Ishikawa (cell line): Measurements from ENCODE around the gene DHRS9.

Experiments used
- FOXM1 ChIP-seq: IDR thresholded peaks from 2 replicates; pipeline ENCODE4 v1.6.1; 2012; ENCODE audit warnings: low read depth, borderline replicate concordance
- TCF12 ChIP-seq: IDR thresholded peaks from 2 replicates; pipeline ENCODE4 v1.6.1; 2012; ENCODE audit warnings: low read depth

DNA sequence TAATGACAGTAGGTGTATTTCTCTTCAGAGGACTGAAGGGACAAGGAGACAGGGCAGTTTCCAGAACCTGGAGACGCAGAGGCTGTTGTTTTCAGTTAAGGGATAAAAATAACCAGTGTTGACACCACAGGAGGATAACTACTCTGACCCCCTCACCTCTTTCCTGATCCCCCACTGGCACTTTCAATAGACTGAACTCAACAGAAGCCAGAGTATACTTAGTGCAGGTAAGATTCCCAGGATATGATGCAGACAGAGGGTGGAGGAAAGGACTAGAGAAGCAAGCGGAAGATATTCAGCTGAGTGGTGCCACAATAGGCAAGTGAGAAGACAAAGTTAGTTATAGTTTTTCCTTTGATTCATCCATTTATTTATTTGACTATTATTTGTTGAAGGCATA, 19.8 kb downstream of the DHRS9 start:
- TF ChIP-seq FOXM1, result no peak
- no peak for TF ChIP-seq TCF12
